Measurements from ENCODE around the gene USH2A. TPM values are rescaled to one million over a fixed set of nuclear protein-coding genes. Genes with fewer than 3 reads are reported as not detected.

The USH2A gene
- total RNA-seq, 1 experiment from 2014 or later: not detected

- DNase-seq (ENCODE audit: low spot score): no peak
- CTCF ChIA-PET: no interaction called here
These were observed 674.8 kb downstream of the USH2A start for GRCh38 chr1:215748431-215748830.

GRCh38 chr1:215744419-215744818 is 678.8 kb downstream of the USH2A start:
- no peaks in the 10 kb centered on the region for H3K9me3 ChIP-seq (ENCODE audit: low read depth, low read length, poor library complexity, severe bottlenecking)
- ChIA-PET CTCF (no interaction called here), POLR2A (ENCODE audit: low non-redundant PET) (no interaction called here)
- H3K4me1 ChIP-seq (ENCODE audit: insufficient read depth, low read length, poor library complexity, severe bottlenecking): no peaks in the 10 kb centered on the region
- H3K27me3 ChIP-seq (replicated peaks; ENCODE audit: insufficient read depth, low read depth, low read length, poor library complexity): no peaks in the 10 kb centered on the region
- TF ChIP-seq EZH2 (IDR thresholded peaks at IDR 0.05; ENCODE audit: borderline replicate concordance, low read depth, low read length, poor library complexity, severe bottlenecking) (no peak), CTCF (conservative IDR thresholded peaks at IDR 0.05; ENCODE audit: low read depth, low read length) (no peak)
- no peak overlapping the region for H3K27ac ChIP-seq (ENCODE audit: low read depth, low read length, poor library complexity, severe bottlenecking)
- BruUV-seq (replicated peaks): no TSS peak
- H3K36me3 ChIP-seq (ENCODE audit: insufficient read depth, low read length, poor library complexity, severe bottlenecking): no peaks in the 10 kb centered on the region
- intact Hi-C loops (cut with micrococcal nuclease; ENCODE audit: unreplicated experiment): no loop called here
- DNase-seq (ENCODE audit: low spot score): no peak
- no peak overlapping the region for H3K4me3 ChIP-seq (ENCODE audit: low read depth, low read length, poor library complexity, severe bottlenecking)

More at GRCh38 chr1:215748431-215748830, 674.8 kb downstream of the USH2A start:
- Histone ChIP-seq H3K27ac (ENCODE audit: low read depth, low read length, poor library complexity, severe bottlenecking) (no peak overlapping the region), H3K4me3 (ENCODE audit: low read depth, low read length, poor library complexity, severe bottlenecking) (no peak overlapping the region), H3K9me3 (ENCODE audit: low read depth, low read length, poor library complexity, severe bottlenecking) (no peaks in the 10 kb centered on the region), H3K27me3 (replicated peaks; ENCODE audit: insufficient read depth, low read depth, low read length, poor library complexity) (no peaks in the 10 kb centered on the region), H3K4me1 (ENCODE audit: insufficient read depth, low read length, poor library complexity, severe bottlenecking) (no peaks in the 10 kb centered on the region), H3K36me3 (ENCODE audit: insufficient read depth, low read length, poor library complexity, severe bottlenecking) (no peaks in the 10 kb centered on the region)
- TF ChIP-seq CTCF (conservative IDR thresholded peaks at IDR 0.05; ENCODE audit: low read depth, low read length) (no peak), EZH2 (IDR thresholded peaks at IDR 0.05; ENCODE audit: borderline replicate concordance, low read depth, low read length, poor library complexity, severe bottlenecking) (no peak)
- POLR2A ChIA-PET (ENCODE audit: low non-redundant PET): no interaction called here
- intact Hi-C loops (cut with micrococcal nuclease; ENCODE audit: unreplicated experiment): no loop called here
- BruUV-seq (replicated peaks): no TSS peak

GRCh38 chr1:215739025-215739424 is 684.2 kb downstream of the USH2A start:
- DNase-seq (ENCODE audit: low spot score): no peak
- TF ChIP-seq EZH2 (IDR thresholded peaks at IDR 0.05; ENCODE audit: borderline replicate concordance, low read depth, low read length, poor library complexity, severe bottlenecking): no peak
- no peak for TF ChIP-seq CTCF (conservative IDR thresholded peaks at IDR 0.05; ENCODE audit: low read depth, low read length)
- intact Hi-C loops (cut with micrococcal nuclease; ENCODE audit: unreplicated experiment): no loop called here
- no peak overlapping the region for H3K27ac ChIP-seq (ENCODE audit: low read depth, low read length, poor library complexity, severe bottlenecking)
- no peaks in the 10 kb centered on the region for H3K4me1 ChIP-seq (ENCODE audit: insufficient read depth, low read length, poor library complexity, severe bottlenecking)
- no peak overlapping the region for H3K4me3 ChIP-seq (ENCODE audit: low read depth, low read length, poor library complexity, severe bottlenecking)
- H3K9me3 ChIP-seq (ENCODE audit: low read depth, low read length, poor library complexity, severe bottlenecking): no peaks in the 10 kb centered on the region
- CTCF ChIA-PET: no interaction called here
- BruUV-seq (replicated peaks): no TSS peak
- peaks cover 9% of the 10 kb centered on the region for H3K27me3 ChIP-seq (replicated peaks; ENCODE audit: insufficient read depth, low read depth, low read length, poor library complexity)
- POLR2A ChIA-PET (ENCODE audit: low non-redundant PET): no interaction called here
- no peaks in the 10 kb centered on the region for H3K36me3 ChIP-seq (ENCODE audit: insufficient read depth, low read length, poor library complexity, severe bottlenecking)

All from A673 (cell line).